Putamen (tissue), 1 donor: ENCODE measurements around the gene CCDC107.
"Not testable (repeated sequence)": the region's sequence is repeated elsewhere in the genome, so short reads cannot be mapped to it uniquely, and the experiment has no call there.

Experiments
- DNase-seq: peaks from one replicate; pipeline ENCODE4 v3.0.0-alpha.2; 2016; ENCODE audit warnings: low spot score

CCDC107 gene

GRCh38 chr9:35658137-35658967 is at the start of gene CCDC107:
Gene CCDC107 (plus strand): TSS chr9:35658292. CDS start chr9:35658380, 88 bp downstream.
- peak; percentile 91 for DNase-seq

GRCh38 chr9:35609001-35609819 is 48.9 kb upstream of the CCDC107 start:
- DNase-seq = no peak

- no peak for DNase-seq
These were observed 48.3 kb upstream of the CCDC107 start for GRCh38 chr9:35609820-35610163.

GRCh38 chr9:35611230-35611797 is 46.8 kb upstream of the CCDC107 start:
- DNase-seq = peak; percentile 48

- not testable (repeated sequence) for DNase-seq
These were observed 46.0 kb upstream of the CCDC107 start for GRCh38 chr9:35612066-35612465.

- no peak for DNase-seq
These were observed 45.2 kb upstream of the CCDC107 start for GRCh38 chr9:35612843-35613242.

GRCh38 chr9:35615981-35616680 is 42.0 kb upstream of the CCDC107 start:
- no peak for DNase-seq

- DNase-seq = no peak
These were observed 41.2 kb upstream of the CCDC107 start for GRCh38 chr9:35616681-35617459.

- DNase-seq = no peak
These were observed 40.5 kb upstream of the CCDC107 start for GRCh38 chr9:35617548-35617947.

- DNase-seq = no peak
These were observed 39.8 kb upstream of the CCDC107 start, which contains the start of gene CD72 for GRCh38 chr9:35618325-35618727. Gene CD72 (minus strand): TSS chr9:35618413. CDS start chr9:35618303, 110 bp downstream.

GRCh38 chr9:35618854-35619799 is 39.0 kb upstream of the CCDC107 start:
- DNase-seq = no peak

GRCh38 chr9:35619800-35620158 is 38.3 kb upstream of the CCDC107 start:
- no peak for DNase-seq

GRCh38 chr9:35627575-35627974 is 30.5 kb upstream of the CCDC107 start:
- DNase-seq = no peak

- no peak for DNase-seq
These were observed 29.6 kb upstream of the CCDC107 start for GRCh38 chr9:35628389-35628991.

- no peak for DNase-seq
These were observed 28.5 kb upstream of the CCDC107 start for GRCh38 chr9:35629597-35629996.

GRCh38 chr9:35635730-35636129 is 22.4 kb upstream of the CCDC107 start:
- no peak for DNase-seq

GRCh38 chr9:35636135-35636876 is 21.8 kb upstream of the CCDC107 start:
- no peak for DNase-seq

- DNase-seq = not testable (repeated sequence)
These were observed 21.2 kb upstream of the CCDC107 start for GRCh38 chr9:35636877-35637246.

- not testable (repeated sequence) for DNase-seq
These were observed 20.6 kb upstream of the CCDC107 start for GRCh38 chr9:35637427-35637955.
